Neural cell (in vitro differentiated cells): Measurements from ENCODE around the gene TBC1D2. TPM values are rescaled to one million over a fixed set of nuclear protein-coding genes. Genes with fewer than 3 reads are reported as not detected.

ENCODE experiments used
- H2AFZ ChIP-seq: fragments of 200-600, 300-800 bp; sonication (generic), shearing (Covaris generic); 2 replicates; pipeline ENCODE4 v1.6.0; 2014; ENCODE audit warnings: low read depth, mild to moderate bottlenecking, antibody characterized with exemption, low read length, moderate library complexity
- H3F3A ChIP-seq: fragments of 200-600 bp; shearing (Covaris generic); 2 replicates; pipeline ENCODE4 v1.6.1; 2016; ENCODE audit warnings: mild to moderate bottlenecking, moderate library complexity, mixed read lengths, antibody characterized with exemption, low read length; ENCODE audit not compliant: insufficient read depth, poor library complexity, severe bottlenecking
- H3K27ac ChIP-seq: fragments of 200-600, 300-800 bp; sonication (generic), shearing (Covaris generic); 2 replicates; pipeline ENCODE4 v1.5.1; 2014; ENCODE audit warnings: mild to moderate bottlenecking, low read length, moderate library complexity
- H3K27me3 ChIP-seq: fragments of 300-800, 200-600 bp; sonication (generic), shearing (Covaris generic); 2 replicates; pipeline ENCODE4 v1.6.0; 2014; ENCODE audit warnings: mild to moderate bottlenecking, low read depth, low read length, moderate library complexity; ENCODE audit not compliant: insufficient read depth
- H3K36me3 ChIP-seq: fragments of 300-800, 200-600 bp; sonication (generic), shearing (Covaris generic); 2 replicates; pipeline ENCODE4 v1.5.1; 2014; ENCODE audit warnings: mild to moderate bottlenecking, antibody characterized with exemption, low read length, moderate library complexity; ENCODE audit not compliant: insufficient read depth
- H3K4me2 ChIP-seq: fragments of 300-800, 200-600 bp; sonication (generic), shearing (Covaris generic); 2 replicates; pipeline ENCODE4 v1.6.0; 2014; ENCODE audit warnings: mild to moderate bottlenecking, low read length
- H3K4me3 ChIP-seq: fragments of 300-800, 200-600 bp; sonication (generic), shearing (Covaris generic); 2 replicates; pipeline ENCODE4 v1.5.1; 2014; ENCODE audit warnings: mild to moderate bottlenecking, low read length, moderate library complexity
- H3K79me2 ChIP-seq: fragments of 200-600 bp; shearing (Covaris generic); replicated peaks from 2 replicates; pipeline ENCODE4 v1.6.0; 2014; ENCODE audit warnings: mild to moderate bottlenecking, low read length, moderate library complexity; ENCODE audit not compliant: insufficient read depth
- H3K9ac ChIP-seq: fragments of 300-800, 200-600 bp; sonication (generic), shearing (Covaris generic); 2 replicates; pipeline ENCODE4 v1.6.1; 2016; ENCODE audit warnings: mild to moderate bottlenecking, low read length, mixed read lengths
- H3K9me2 ChIP-seq: fragments of 200-600 bp; shearing (Covaris generic); 2 replicates; pipeline ENCODE4 v1.6.1; 2016; ENCODE audit warnings: mild to moderate bottlenecking, low read length, mixed read lengths; ENCODE audit not compliant: insufficient read depth
- H3K9me3 ChIP-seq: fragments of 200-600, 300-800 bp; sonication (generic), shearing (Covaris generic); 2 replicates; pipeline ENCODE4 v1.6.1; 2016; ENCODE audit warnings: mild to moderate bottlenecking, mixed run types, low read length, moderate library complexity, mixed read lengths
- H4K20me1 ChIP-seq: fragments of 200-600 bp; shearing (Covaris generic); 2 replicates; pipeline ENCODE4 v1.6.1; 2016; ENCODE audit warnings: mild to moderate bottlenecking, mixed run types; ENCODE audit not compliant: insufficient read depth
- CTCF ChIP-seq: fragments of 450-650 bp; IDR thresholded peaks from 2 replicates; pipeline ENCODE4 v1.5.1; 2014; ENCODE audit warnings: antibody characterized with exemption, mild to moderate bottlenecking, moderate library complexity; ENCODE audit not compliant: poor library complexity, severe bottlenecking
- EP300 ChIP-seq: fragments of 450-650 bp; conservative IDR thresholded peaks from 2 replicates; pipeline ENCODE4 v1.6.1; 2014; ENCODE audit warnings: antibody characterized with exemption, mild to moderate bottlenecking, moderate library complexity; ENCODE audit not compliant: poor library complexity, severe bottlenecking
- POLR2AphosphoS5 ChIP-seq: IDR thresholded peaks from 2 replicates; pipeline ENCODE4 v1.6.1; 2012
- RAD21 ChIP-seq: fragments of 450-650 bp; conservative IDR thresholded peaks from 2 replicates; pipeline ENCODE4 v1.6.1; 2014; ENCODE audit warnings: antibody characterized with exemption, mild to moderate bottlenecking, moderate library complexity
- REST ChIP-seq: IDR thresholded peaks from 2 replicates; pipeline ENCODE4 v1.6.1; 2012; ENCODE audit warnings: borderline replicate concordance
- polyA plus RNA-seq: library from polyadenylated mRNA; depleted of rRNA; stranded (reverse); fragments of >200 nt; gene quantifications from 2 replicates; pipeline ENCODE4 v1.2.3, GENCODE V29; 2014

Gene TBC1D2
- polyA plus RNA-seq, 1 donor from 2014 or later, result 4.1 TPM

- Histone ChIP-seq H4K20me1 (no peaks in the 10 kb centered on the region), H3K36me3 (no peaks in the 10 kb centered on the region), H3K4me2 (no peak overlapping the region), H3K9me3 (no peaks in the 10 kb centered on the region), H3K4me3 (no peak overlapping the region), H3K27me3 (no peaks in the 10 kb centered on the region), H3K27ac (no peak overlapping the region), H3K79me2 (no peaks in the 10 kb centered on the region), H2AFZ (no peak overlapping the region), H3K9me2 (no peaks in the 10 kb centered on the region), H3F3A (no peaks in the 10 kb centered on the region), H3K9ac (no peak overlapping the region)
- TF ChIP-seq REST, result no peak
Measured at GRCh38 chr9:98184326-98184725, 71.1 kb downstream of the TBC1D2 start.

DNA sequence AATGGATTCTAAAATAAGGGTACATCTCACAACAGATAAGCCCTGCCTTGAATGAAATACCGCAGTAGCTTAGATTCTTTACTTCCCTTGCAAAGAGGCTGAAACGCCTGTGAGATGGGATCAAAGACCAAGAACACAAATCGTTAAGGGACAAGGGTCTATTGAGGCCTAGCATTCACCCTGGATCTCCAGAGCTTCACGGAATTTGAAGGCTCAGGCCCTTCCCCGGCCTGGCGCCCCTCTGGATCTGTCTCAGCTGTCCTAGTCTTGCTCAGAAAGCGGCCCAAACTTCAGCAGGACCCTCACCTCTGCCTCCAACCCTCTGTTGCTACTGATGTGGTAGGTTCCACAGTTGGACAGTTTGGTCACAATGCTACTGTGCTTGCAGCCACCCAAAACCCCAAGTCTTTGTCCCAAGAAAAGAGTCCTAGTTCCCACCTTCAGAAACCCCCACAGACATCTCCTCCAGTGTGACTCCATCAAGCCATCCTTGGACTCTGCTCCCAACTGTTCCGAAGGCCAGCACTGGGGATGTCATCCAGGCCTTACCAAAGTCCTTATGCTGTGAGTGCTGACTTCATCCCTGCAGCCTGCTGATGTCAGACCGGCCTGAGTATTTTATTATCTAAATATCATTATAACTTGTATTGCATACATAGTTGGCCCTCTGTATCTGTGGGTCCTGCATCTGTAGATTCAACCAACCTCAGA is 72.4 kb downstream of the TBC1D2 start:
- H3K4me2 ChIP-seq, result no peak overlapping the region
- no peak overlapping the region for H3K27ac ChIP-seq
- TF ChIP-seq REST, result no peak
- no peak for TF ChIP-seq EP300
- TF ChIP-seq RAD21, result no peak
- no peak for TF ChIP-seq POLR2AphosphoS5
- no peak for TF ChIP-seq CTCF
- H3K36me3 ChIP-seq, result no peaks in the 10 kb centered on the region
- no peaks in the 10 kb centered on the region for H4K20me1 ChIP-seq
- H3K9ac ChIP-seq, result no peak overlapping the region
- H3K9me3 ChIP-seq, result no peaks in the 10 kb centered on the region
- H3K27me3 ChIP-seq, result no peaks in the 10 kb centered on the region
- no peaks in the 10 kb centered on the region for H3K9me2 ChIP-seq
- H3K4me3 ChIP-seq, result no peak overlapping the region
- no peak overlapping the region for H2AFZ ChIP-seq
- no peaks in the 10 kb centered on the region for H3F3A ChIP-seq
- H3K79me2 ChIP-seq, result no peaks in the 10 kb centered on the region
